ENCODE data around the gene NME8.

Gene NME8

DNA sequence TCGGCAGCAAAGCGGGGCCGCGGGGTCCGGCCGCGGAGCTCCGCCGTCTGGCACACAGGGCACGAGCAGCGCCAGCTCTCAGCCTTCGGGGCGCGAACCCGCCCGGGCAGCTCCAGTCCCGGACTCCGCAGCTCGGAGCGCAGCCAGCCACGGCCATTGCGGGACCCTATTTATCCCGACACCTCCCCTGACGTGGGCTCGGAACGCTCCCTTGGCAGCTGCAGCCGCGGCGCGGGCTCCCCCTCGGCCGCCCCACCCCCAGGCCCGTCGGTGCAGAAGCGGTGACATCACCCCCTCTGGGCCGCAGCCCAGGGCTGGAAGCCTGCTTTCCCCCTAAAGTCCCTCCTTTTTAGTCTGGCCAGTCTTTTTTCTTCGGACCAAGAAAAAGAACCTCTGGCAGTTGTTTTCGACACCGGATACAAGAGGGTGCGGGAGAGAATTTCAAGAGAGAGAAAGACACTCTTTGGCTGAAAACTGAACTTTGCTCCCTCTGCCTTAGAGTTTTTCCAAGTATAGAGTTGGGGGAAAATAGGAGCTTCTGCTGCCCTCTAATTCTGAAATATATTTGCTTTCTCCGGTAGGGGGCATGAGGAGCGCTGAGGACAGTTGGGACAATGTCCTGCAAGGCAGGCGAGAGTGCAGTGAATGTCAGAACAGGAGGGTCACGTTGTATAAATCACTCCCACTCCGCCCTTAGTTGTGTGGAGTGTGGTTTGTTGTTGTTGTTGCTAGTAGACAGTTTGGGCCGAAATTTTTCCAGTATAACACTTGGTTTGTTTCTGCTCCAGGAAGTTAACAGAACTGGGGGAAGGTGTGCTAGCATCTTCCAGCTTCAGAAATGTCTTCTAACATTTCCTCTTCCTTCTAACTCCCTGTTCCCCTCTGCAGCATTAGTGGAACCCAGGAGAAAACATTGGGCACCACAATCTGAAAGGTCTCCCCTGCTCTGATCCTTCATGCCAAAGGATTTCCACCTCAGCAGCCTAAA, 68.6 kb downstream of the NME8 start, which contains the start of gene SFRP4:
SFRP4 (minus strand) TSS at position 145 of the 988 bp plus-strand sequence. CDS start 280 bp downstream, outside the sequence.
- DNase-seq (ENCODE audit: low spot score in 2 of 2) (no peak), ATAC-seq (ENCODE audit: low read depth) (no peak)
- Mint-ChIP-seq H3K4me1 (peaks cover 11% of the 10 kb centered on the region), H3K27me3 (peaks cover 33% of the 10 kb centered on the region), H3K4me3 (no peak within 1 kb of the TSS), H3K36me3 (no peaks in the 10 kb centered on the region), H3K9me3 (no peaks in the 10 kb centered on the region), H3K27ac (no peak within 1 kb of the TSS)

DNA sequence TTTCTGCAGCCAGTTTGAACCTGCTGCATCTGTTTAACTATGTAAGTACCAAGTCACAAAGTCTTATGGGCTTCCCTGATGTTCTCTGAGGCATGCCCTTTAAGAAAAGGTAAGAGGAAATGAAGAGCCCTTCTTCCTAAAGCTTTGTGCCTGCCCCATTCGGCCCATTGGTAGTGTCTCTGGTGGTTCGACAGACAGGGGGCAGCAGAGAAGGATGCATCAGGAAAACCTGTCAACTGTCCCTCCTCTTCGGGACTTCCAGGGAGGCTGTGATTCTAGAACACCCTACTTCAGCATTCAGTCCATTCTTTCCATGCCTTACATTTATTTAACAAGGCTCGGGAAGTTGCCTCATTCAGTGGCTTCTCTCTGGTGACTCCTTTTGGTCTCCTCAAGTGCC, 70.1 kb downstream of the NME8 start:
- DNase-seq (ENCODE audit: low spot score in 2 of 2) (no peak), ATAC-seq (ENCODE audit: low read depth) (no peak)
- Mint-ChIP-seq H3K4me1 (peaks cover 12% of the 10 kb centered on the region), H3K4me3 (no peak overlapping the region), H3K9me3 (peaks cover 2% of the 10 kb centered on the region), H3K27me3 (peaks cover 36% of the 10 kb centered on the region), H3K36me3 (no peaks in the 10 kb centered on the region), H3K27ac (no peak overlapping the region)

DNA sequence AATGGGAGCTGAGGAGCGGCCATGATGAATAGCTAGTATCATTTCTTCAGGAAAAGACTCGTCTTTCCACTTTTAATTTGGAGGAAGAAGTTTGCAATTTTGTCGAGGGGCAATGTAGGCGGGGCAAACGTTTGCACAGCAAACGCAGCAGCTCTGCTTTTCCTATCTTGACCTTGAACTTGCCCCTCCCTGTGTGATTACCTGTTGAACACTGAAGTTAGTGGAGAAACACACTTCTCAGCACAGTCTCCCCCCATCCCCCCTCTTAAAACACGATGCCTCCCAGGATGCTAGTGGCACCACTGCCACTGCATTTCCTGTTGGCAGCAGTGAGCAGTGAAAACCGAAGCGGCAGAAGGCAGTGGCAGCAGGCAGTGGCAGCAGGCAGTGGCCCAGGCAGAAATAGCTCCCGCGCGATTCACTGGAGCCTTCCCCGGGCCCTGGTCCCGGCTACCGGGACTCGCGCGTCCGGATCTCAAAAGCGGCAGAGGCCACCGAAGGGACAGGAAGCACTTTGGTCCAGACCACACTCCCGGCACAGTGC, 72.0 kb downstream of the NME8 start, which contains the start of gene EPDR1:
EPDR1 (plus strand) TSS at position 336 of the 544 bp plus-strand sequence. CDS start 300 bp downstream, outside the sequence.
- H3K9me3 Mint-ChIP-seq = peaks cover 2% of the 10 kb centered on the region
- H3K36me3 Mint-ChIP-seq = no peaks in the 10 kb centered on the region
- H3K27me3 Mint-ChIP-seq = peaks cover 32% of the 10 kb centered on the region
- peak; percentile 78 for ATAC-seq (ENCODE audit: low read depth)
- peak in 1 of 2 donors; percentile 14 for DNase-seq (ENCODE audit: low spot score in 2 of 2)
- no peak within 1 kb of the TSS for H3K27ac Mint-ChIP-seq
- H3K4me1 Mint-ChIP-seq = peaks cover 12% of the 10 kb centered on the region
- peak within 1 kb of the TSS; percentile 80 for H3K4me3 Mint-ChIP-seq

- DNase-seq (ENCODE audit: low spot score in 2 of 2) (peak in 1 of 2 donors; percentile 24), ATAC-seq (ENCODE audit: low read depth) (peak; percentile 51)
- Mint-ChIP-seq H3K9me3 (peaks cover 3% of the 10 kb centered on the region), H3K27me3 (peaks cover 28% of the 10 kb centered on the region), H3K4me1 (peaks cover 12% of the 10 kb centered on the region), H3K4me3 (peak overlapping the region; percentile 80), H3K27ac (no peak overlapping the region), H3K36me3 (no peaks in the 10 kb centered on the region)
Measured at GRCh38 chr7:37920849-37921805, 72.7 kb downstream of the NME8 start.

- H3K4me3 Mint-ChIP-seq = no peak overlapping the region
- H3K36me3 Mint-ChIP-seq = no peaks in the 10 kb centered on the region
- no peak for ATAC-seq (ENCODE audit: low read depth)
- H3K27me3 Mint-ChIP-seq = peaks cover 26% of the 10 kb centered on the region
- DNase-seq (ENCODE audit: low spot score in 2 of 2) = no peak
- H3K9me3 Mint-ChIP-seq = peaks cover 3% of the 10 kb centered on the region
- no peak overlapping the region for H3K27ac Mint-ChIP-seq
- peaks cover 12% of the 10 kb centered on the region for H3K4me1 Mint-ChIP-seq
Measured at GRCh38 chr7:37921876-37922275, 73.5 kb downstream of the NME8 start.

DNA sequence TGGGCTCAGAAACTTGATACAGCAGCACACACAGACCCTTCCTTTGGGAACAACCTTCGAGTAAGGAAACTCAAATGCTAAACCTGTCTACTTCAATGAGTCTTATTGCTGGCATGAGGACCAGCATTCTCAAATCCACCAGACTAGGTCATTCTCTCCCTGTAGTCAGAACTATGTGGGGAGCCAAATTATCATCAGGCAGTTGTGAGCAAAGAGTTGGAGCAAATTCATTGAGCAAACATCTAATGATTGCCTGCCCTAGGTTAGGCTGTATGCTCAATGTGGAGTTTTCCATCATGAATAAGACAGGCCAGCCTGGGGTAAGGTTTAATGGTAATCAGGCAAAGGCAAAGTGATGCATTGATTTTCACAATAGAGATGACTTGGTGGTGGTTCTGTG, 75.6 kb downstream of the NME8 start:
- Mint-ChIP-seq H3K27me3 (peaks cover 23% of the 10 kb centered on the region), H3K4me3 (no peak overlapping the region), H3K27ac (no peak overlapping the region), H3K4me1 (peaks cover 7% of the 10 kb centered on the region), H3K36me3 (no peaks in the 10 kb centered on the region), H3K9me3 (peaks cover 3% of the 10 kb centered on the region)
- no peak for DNase-seq (ENCODE audit: low spot score in 2 of 2)
- no peak for ATAC-seq (ENCODE audit: low read depth)

GRCh38 chr7:37924491-37925041, 76.2 kb downstream of the NME8 start:
- Mint-ChIP-seq H3K4me3 (no peak overlapping the region), H3K27me3 (peaks cover 17% of the 10 kb centered on the region), H3K36me3 (no peaks in the 10 kb centered on the region), H3K27ac (no peak overlapping the region), H3K9me3 (peaks cover 3% of the 10 kb centered on the region), H3K4me1 (peaks cover 7% of the 10 kb centered on the region)
- ATAC-seq (ENCODE audit: low read depth) = no peak
- DNase-seq (ENCODE audit: low spot score in 2 of 2) = no peak

DNA sequence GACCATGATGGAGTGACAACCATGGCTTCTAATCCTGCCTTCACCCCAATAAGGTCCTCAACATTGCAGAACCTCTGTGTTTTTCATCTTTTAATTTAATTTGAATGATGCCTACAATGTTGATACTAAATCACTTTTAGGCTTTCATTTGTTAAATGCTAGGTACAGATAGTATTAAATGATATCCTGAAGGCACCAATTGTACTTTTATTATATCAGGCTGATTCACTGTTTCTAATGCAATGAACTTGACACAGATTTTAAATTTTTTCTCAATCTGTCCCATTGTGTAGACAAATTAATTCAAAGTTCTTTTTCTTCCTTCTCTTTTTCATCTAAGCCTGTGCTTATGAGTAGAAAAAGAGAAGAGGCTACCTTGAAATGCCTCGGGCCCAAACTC, 77.2 kb downstream of the NME8 start:
- H3K9me3 Mint-ChIP-seq = peaks cover 3% of the 10 kb centered on the region
- peaks cover 12% of the 10 kb centered on the region for H3K27me3 Mint-ChIP-seq
- no peak overlapping the region for H3K27ac Mint-ChIP-seq
- no peak for DNase-seq (ENCODE audit: low spot score in 2 of 2)
- no peaks in the 10 kb centered on the region for H3K36me3 Mint-ChIP-seq
- H3K4me1 Mint-ChIP-seq = peaks cover 2% of the 10 kb centered on the region
- no peak for ATAC-seq (ENCODE audit: low read depth)
- H3K4me3 Mint-ChIP-seq = no peak overlapping the region

GRCh38 chr7:37927773-37928444, 79.5 kb downstream of the NME8 start:
- Mint-ChIP-seq H3K4me1 (no peaks in the 10 kb centered on the region), H3K4me3 (no peak overlapping the region), H3K9me3 (peaks cover 3% of the 10 kb centered on the region), H3K36me3 (no peaks in the 10 kb centered on the region), H3K27me3 (peaks cover 9% of the 10 kb centered on the region), H3K27ac (no peak overlapping the region)
- DNase-seq (ENCODE audit: low spot score in 2 of 2) = no peak
- no peak for ATAC-seq (ENCODE audit: low read depth)

- Mint-ChIP-seq H3K27ac (no peak overlapping the region), H3K27me3 (peaks cover 3% of the 10 kb centered on the region), H3K9me3 (peaks cover 1% of the 10 kb centered on the region), H3K4me3 (no peak overlapping the region), H3K4me1 (no peaks in the 10 kb centered on the region), H3K36me3 (no peaks in the 10 kb centered on the region)
- ATAC-seq (ENCODE audit: low read depth) (no peak), DNase-seq (ENCODE audit: low spot score in 2 of 2) (no peak)
Measured at GRCh38 chr7:37928878-37929277, 80.5 kb downstream of the NME8 start.

DNA sequence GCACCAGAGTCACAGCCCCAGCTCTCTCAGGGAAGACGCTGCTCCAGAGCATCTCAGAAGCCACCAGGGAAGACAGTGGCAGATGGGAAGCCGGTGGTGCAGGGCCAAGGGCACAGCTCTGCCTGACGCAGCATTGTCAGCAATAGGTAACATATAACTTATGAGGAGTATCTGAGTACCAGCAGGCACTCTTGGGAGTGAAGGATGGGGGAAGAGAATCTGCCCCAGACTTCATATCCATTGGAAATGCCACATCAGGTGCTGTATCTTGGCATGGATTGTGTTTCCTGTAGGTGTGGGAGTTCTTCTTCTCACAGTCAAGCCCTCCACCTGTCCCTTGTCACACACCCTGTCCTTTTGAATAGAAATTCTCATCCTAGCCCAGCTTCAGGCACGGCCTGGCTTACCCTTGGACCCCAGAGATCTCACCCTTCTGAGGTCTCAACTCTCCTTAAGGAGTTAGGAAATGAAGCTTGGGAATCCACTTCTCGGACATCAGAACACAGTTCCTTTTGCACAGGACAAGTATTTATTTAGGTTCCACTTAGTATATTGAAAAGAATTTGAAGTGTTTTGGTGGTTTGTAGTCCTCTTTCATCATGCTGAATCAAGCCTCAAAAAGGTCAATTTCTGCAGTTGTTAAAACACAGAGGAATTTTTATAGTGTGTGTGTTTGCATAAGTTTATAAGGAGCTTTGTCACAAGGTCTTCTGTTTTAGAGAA, 82.0 kb downstream of the NME8 start:
- H3K4me3 Mint-ChIP-seq = no peak overlapping the region
- no peak for DNase-seq (ENCODE audit: low spot score in 2 of 2)
- no peak overlapping the region for H3K27ac Mint-ChIP-seq
- peaks cover 1% of the 10 kb centered on the region for H3K9me3 Mint-ChIP-seq
- H3K36me3 Mint-ChIP-seq = no peaks in the 10 kb centered on the region
- ATAC-seq (ENCODE audit: low read depth) = no peak
- peaks cover 2% of the 10 kb centered on the region for H3K27me3 Mint-ChIP-seq
- no peaks in the 10 kb centered on the region for H3K4me1 Mint-ChIP-seq

GRCh38 chr7:37932543-37932942, 84.1 kb downstream of the NME8 start:
- Mint-ChIP-seq H3K9me3 (peaks cover 5% of the 10 kb centered on the region), H3K27me3 (peaks cover 2% of the 10 kb centered on the region), H3K4me1 (no peaks in the 10 kb centered on the region), H3K27ac (no peak overlapping the region), H3K4me3 (no peak overlapping the region), H3K36me3 (no peaks in the 10 kb centered on the region)
- ATAC-seq (ENCODE audit: low read depth) (no peak), DNase-seq (ENCODE audit: low spot score in 2 of 2) (no peak)
